MCF 10A (cell line): ENCODE measurements around the gene MGAT4A. TPM values are rescaled to one million over a fixed set of nuclear protein-coding genes. Genes with fewer than 3 reads are reported as not detected.

Source experiments
- BruUV-seq: library from RNA; stranded (reverse); fragments of 400-500 nt; replicated peaks from 2 replicates; lab custom pipeline; 2021; lab: Mats Ljungman, UMichigan
- CTCF ChIA-PET: fragments of 300-600 bp; sonication (Branson Sonifier 250); formaldehyde crosslinking; extraction: SDS; loops from one replicate; lab custom pipeline; 2021; ENCODE audit warnings: antibody characterized with exemption, inconsistent platforms; lab: Yijun Ruan, JAX
- POLR2A ChIA-PET: fragments of 300-600, 350-650 bp; sonication (Branson Sonifier 250); formaldehyde crosslinking; extraction: SDS; loops from one replicate; lab custom pipeline; 2020; ENCODE audit warnings: antibody characterized with exemption, inconsistent platforms; lab: Yijun Ruan, JAX
- DNase-seq: peaks from one replicate; pipeline ENCODE4 v3.0.0-alpha.2; 2018; ENCODE audit not compliant: unreplicated experiment
- H3K27ac Mint-ChIP-seq: one replicate; pipeline ENCODE4 v1.8.0; 2022; ENCODE audit warnings: mild to moderate bottlenecking, low read depth, mixed read lengths; ENCODE audit not compliant: unreplicated experiment
- H3K27me3 Mint-ChIP-seq: one replicate; pipeline ENCODE4 v1.8.0; 2022; ENCODE audit warnings: mixed read lengths; ENCODE audit not compliant: insufficient read depth, unreplicated experiment
- H3K36me3 Mint-ChIP-seq: one replicate; pipeline ENCODE4 v1.8.0; 2022; ENCODE audit warnings: mild to moderate bottlenecking, moderate library complexity, mixed read lengths; ENCODE audit not compliant: insufficient read depth, unreplicated experiment
- H3K4me1 Mint-ChIP-seq: one replicate; pipeline ENCODE4 v1.8.0; 2022; ENCODE audit warnings: mixed read lengths; ENCODE audit not compliant: insufficient read depth, unreplicated experiment
- H3K4me3 Mint-ChIP-seq: one replicate; pipeline ENCODE4 v1.8.0; 2022; ENCODE audit warnings: mild to moderate bottlenecking, moderate library complexity, mixed read lengths; ENCODE audit not compliant: unreplicated experiment
- H3K9me3 Mint-ChIP-seq: one replicate; pipeline ENCODE4 v1.8.0; 2022; ENCODE audit warnings: mixed read lengths; ENCODE audit not compliant: unreplicated experiment
- CTCF ChIP-seq: fragments of 200-600 bp; IDR thresholded peaks from one replicate; pipeline ENCODE4 v1.8.0; 2022; ENCODE audit warnings: antibody characterized with exemption, mild to moderate bottlenecking; ENCODE audit not compliant: unreplicated experiment
- intact Hi-C: fragments of 100-400 bp; cut with micrococcal nuclease; formaldehyde crosslinking; loops from 2 replicates; pipeline ENCODE4 v1.14.1; 2022
- total RNA-seq: library from RNA; stranded (reverse); gene quantifications from 2 replicates; pipeline ENCODE4 v1.2.3, GENCODE V29; 2022

MGAT4A gene
- total RNA-seq, 1 experiment from 2014 or later, result 3.7 TPM

GRCh38 chr2:98773907-98774306 lies 43.0 kb upstream of the MGAT4A start:
- Mint-ChIP-seq H3K4me3 (no peak overlapping the region), H3K9me3 (no peaks in the 10 kb centered on the region), H3K36me3 (no peaks in the 10 kb centered on the region), H3K4me1 (peaks cover 20% of the 10 kb centered on the region), H3K27me3 (peaks cover 24% of the 10 kb centered on the region), H3K27ac (no peak overlapping the region)
- no peak for DNase-seq
- CTCF ChIA-PET, result no interaction called here
- intact Hi-C loops, result no loop called here
- POLR2A ChIA-PET, result no interaction called here
- TF ChIP-seq CTCF, result no peak
- no TSS peak for BruUV-seq

GRCh38 chr2:98773169-98773568 lies 42.2 kb upstream of the MGAT4A start:
- no TSS peak for BruUV-seq
- Mint-ChIP-seq H3K27me3 (peaks cover 24% of the 10 kb centered on the region), H3K36me3 (no peaks in the 10 kb centered on the region), H3K9me3 (no peaks in the 10 kb centered on the region), H3K27ac (no peak overlapping the region), H3K4me1 (peaks cover 26% of the 10 kb centered on the region), H3K4me3 (no peak overlapping the region)
- POLR2A ChIA-PET, result no interaction called here
- no peak for DNase-seq
- intact Hi-C loops, result no loop called here
- CTCF ChIA-PET, result interaction anchor here (0.9 kb wide), 1 partner anchor 22 kb away, joined by 3 read pairs; no protein-coding TSS in a partner anchor
- no peak for TF ChIP-seq CTCF

GRCh38 chr2:98772536-98772935 lies 41.6 kb upstream of the MGAT4A start:
- no peak for TF ChIP-seq CTCF
- H3K27ac Mint-ChIP-seq, result no peak overlapping the region
- ChIA-PET POLR2A (no interaction called here), CTCF (interaction anchor here (0.9 kb wide), 1 partner anchor 22 kb away, joined by 3 read pairs; no protein-coding TSS in a partner anchor)
- H3K9me3 Mint-ChIP-seq, result no peaks in the 10 kb centered on the region
- H3K4me3 Mint-ChIP-seq, result no peak overlapping the region
- peak; percentile 29 for DNase-seq
- peaks cover 24% of the 10 kb centered on the region for H3K27me3 Mint-ChIP-seq
- no TSS peak for BruUV-seq
- peaks cover 26% of the 10 kb centered on the region for H3K4me1 Mint-ChIP-seq
- intact Hi-C loops, result no loop called here
- no peaks in the 10 kb centered on the region for H3K36me3 Mint-ChIP-seq

- Mint-ChIP-seq H3K4me3 (no peak overlapping the region), H3K4me1 (peaks cover 26% of the 10 kb centered on the region), H3K36me3 (no peaks in the 10 kb centered on the region), H3K27me3 (peaks cover 24% of the 10 kb centered on the region), H3K9me3 (no peaks in the 10 kb centered on the region), H3K27ac (no peak overlapping the region)
- POLR2A ChIA-PET, result no interaction called here
- peak; percentile 30 for DNase-seq
- BruUV-seq, result no TSS peak
- CTCF ChIA-PET, result interaction anchor here (0.9 kb wide), 1 partner anchor 21 kb away, joined by 3 read pairs; no protein-coding TSS in a partner anchor
- no peak for TF ChIP-seq CTCF
- intact Hi-C loops, result no loop called here
Observed at GRCh38 chr2:98771721-98772524, 41.0 kb upstream of the MGAT4A start.
